NCI-H524 (cell line): Measurements from ENCODE around the gene OLFML3.

Source experiments
- DNase-seq, 2 experiments: peaks; one replicate each; lab custom pipeline; 2025; lab: John Stamatoyannopoulos, UW

OLFML3 gene

GRCh38 chr1:114025609-114026401 is 46.5 kb downstream of the OLFML3 start:
- no peak for DNase-seq

GRCh38 chr1:114026797-114027196 is 47.5 kb downstream of the OLFML3 start:
- DNase-seq, result no peak
